Activated naive CD4-positive, alpha-beta T cell treated with anti-CD3 and anti-CD28 coated beads, Interleukin-2, amount 50 U/mL, for 24 hours (primary cell): Measurements from ENCODE around the gene MEIOB.
"Not testable (repeated sequence)": the region's sequence is repeated elsewhere in the genome, so short reads cannot be mapped to it uniquely, and the experiment has no call there.

Experiments
- H3K27ac Mint-ChIP-seq: one replicate; pipeline ENCODE4 v1.8.0; 2021; ENCODE audit warnings: mild to moderate bottlenecking, mixed read lengths
- H3K27me3 Mint-ChIP-seq: one replicate; pipeline ENCODE4 v1.8.0; 2021; ENCODE audit warnings: mixed read lengths
- H3K36me3 Mint-ChIP-seq: one replicate; pipeline ENCODE4 v1.8.0; 2021; ENCODE audit warnings: mixed read lengths
- H3K4me1 Mint-ChIP-seq: one replicate; pipeline ENCODE4 v1.8.0; 2021; ENCODE audit warnings: mixed read lengths
- H3K4me3 Mint-ChIP-seq: one replicate; pipeline ENCODE4 v1.8.0; 2021; ENCODE audit warnings: mild to moderate bottlenecking, mixed read lengths
- H3K9me3 Mint-ChIP-seq: one replicate; pipeline ENCODE4 v1.8.0; 2021; ENCODE audit warnings: mixed read lengths

MEIOB gene

GRCh38 chr16:1818204-1818872 lies 53.6 kb downstream of the MEIOB start:
- Mint-ChIP-seq H3K4me3 (no peak overlapping the region), H3K27me3 (no peaks in the 10 kb centered on the region), H3K36me3 (peaks cover 2% of the 10 kb centered on the region), H3K27ac (no peak overlapping the region), H3K9me3 (no peaks in the 10 kb centered on the region), H3K4me1 (peaks cover 3% of the 10 kb centered on the region)

- Mint-ChIP-seq H3K36me3 (peaks cover 2% of the 10 kb centered on the region), H3K27me3 (no peaks in the 10 kb centered on the region), H3K4me3 (no peak overlapping the region), H3K4me1 (peaks cover 7% of the 10 kb centered on the region), H3K27ac (no peak overlapping the region), H3K9me3 (no peaks in the 10 kb centered on the region)
Measured at GRCh38 chr16:1817716-1818115, 54.2 kb downstream of the MEIOB start.

GRCh38 chr16:1817276-1817589 lies 54.7 kb downstream of the MEIOB start:
- no peaks in the 10 kb centered on the region for H3K27me3 Mint-ChIP-seq
- H3K4me1 Mint-ChIP-seq, result peaks cover 7% of the 10 kb centered on the region
- no peaks in the 10 kb centered on the region for H3K9me3 Mint-ChIP-seq
- no peak overlapping the region for H3K27ac Mint-ChIP-seq
- no peak overlapping the region for H3K4me3 Mint-ChIP-seq
- H3K36me3 Mint-ChIP-seq, result peaks cover 2% of the 10 kb centered on the region

GRCh38 chr16:1816396-1817275 lies 55.3 kb downstream of the MEIOB start:
- Mint-ChIP-seq H3K36me3 (peaks cover 2% of the 10 kb centered on the region), H3K4me1 (peaks cover 7% of the 10 kb centered on the region), H3K9me3 (no peaks in the 10 kb centered on the region), H3K27ac (no peak overlapping the region), H3K4me3 (no peak overlapping the region), H3K27me3 (no peaks in the 10 kb centered on the region)

- Mint-ChIP-seq H3K4me1 (peaks cover 7% of the 10 kb centered on the region), H3K27me3 (no peaks in the 10 kb centered on the region), H3K27ac (no peak overlapping the region), H3K36me3 (peaks cover 2% of the 10 kb centered on the region), H3K4me3 (no peak overlapping the region), H3K9me3 (no peaks in the 10 kb centered on the region)
Measured at GRCh38 chr16:1815461-1815860, 56.5 kb downstream of the MEIOB start.

- H3K27me3 Mint-ChIP-seq, result no peaks in the 10 kb centered on the region
- H3K4me1 Mint-ChIP-seq, result peaks cover 7% of the 10 kb centered on the region
- H3K36me3 Mint-ChIP-seq, result peaks cover 2% of the 10 kb centered on the region
- no peak overlapping the region for H3K27ac Mint-ChIP-seq
- no peak overlapping the region for H3K4me3 Mint-ChIP-seq
- H3K9me3 Mint-ChIP-seq, result no peaks in the 10 kb centered on the region
Measured at GRCh38 chr16:1812732-1813163, 59.2 kb downstream of the MEIOB start.

- Mint-ChIP-seq H3K36me3 (peaks cover 4% of the 10 kb centered on the region), H3K4me1 (peaks cover 7% of the 10 kb centered on the region), H3K4me3 (no peak overlapping the region), H3K27me3 (no peaks in the 10 kb centered on the region), H3K9me3 (no peaks in the 10 kb centered on the region), H3K27ac (no peak overlapping the region)
Measured at GRCh38 chr16:1810536-1810935, 61.4 kb downstream of the MEIOB start.

- Mint-ChIP-seq H3K4me1 (peaks cover 7% of the 10 kb centered on the region), H3K36me3 (peaks cover 4% of the 10 kb centered on the region), H3K9me3 (no peaks in the 10 kb centered on the region), H3K27me3 (no peaks in the 10 kb centered on the region), H3K27ac (no peak overlapping the region), H3K4me3 (no peak overlapping the region)
Measured at GRCh38 chr16:1810106-1810505, 61.9 kb downstream of the MEIOB start.

- H3K9me3 Mint-ChIP-seq, result no peaks in the 10 kb centered on the region
- peaks cover 7% of the 10 kb centered on the region for H3K4me1 Mint-ChIP-seq
- H3K27ac Mint-ChIP-seq, result no peak overlapping the region
- H3K36me3 Mint-ChIP-seq, result peaks cover 4% of the 10 kb centered on the region
- H3K4me3 Mint-ChIP-seq, result no peak overlapping the region
- no peaks in the 10 kb centered on the region for H3K27me3 Mint-ChIP-seq
Measured at GRCh38 chr16:1809281-1809801, 62.6 kb downstream of the MEIOB start.

GRCh38 chr16:1808691-1809090 lies 63.3 kb downstream of the MEIOB start:
- no peak overlapping the region for H3K27ac Mint-ChIP-seq
- H3K36me3 Mint-ChIP-seq, result peaks cover 4% of the 10 kb centered on the region
- H3K9me3 Mint-ChIP-seq, result no peaks in the 10 kb centered on the region
- H3K4me1 Mint-ChIP-seq, result peaks cover 7% of the 10 kb centered on the region
- no peak overlapping the region for H3K4me3 Mint-ChIP-seq
- H3K27me3 Mint-ChIP-seq, result no peaks in the 10 kb centered on the region

GRCh38 chr16:1807626-1808025 lies 64.3 kb downstream of the MEIOB start:
- H3K36me3 Mint-ChIP-seq, result peaks cover 4% of the 10 kb centered on the region
- no peak overlapping the region for H3K27ac Mint-ChIP-seq
- H3K4me1 Mint-ChIP-seq, result no peaks in the 10 kb centered on the region
- H3K27me3 Mint-ChIP-seq, result no peaks in the 10 kb centered on the region
- H3K9me3 Mint-ChIP-seq, result no peaks in the 10 kb centered on the region
- H3K4me3 Mint-ChIP-seq, result no peak overlapping the region

- H3K9me3 Mint-ChIP-seq, result no peaks in the 10 kb centered on the region
- H3K4me1 Mint-ChIP-seq, result no peaks in the 10 kb centered on the region
- H3K27me3 Mint-ChIP-seq, result no peaks in the 10 kb centered on the region
- no peak overlapping the region for H3K4me3 Mint-ChIP-seq
- H3K36me3 Mint-ChIP-seq, result peaks cover 2% of the 10 kb centered on the region
- no peak overlapping the region for H3K27ac Mint-ChIP-seq
Measured at GRCh38 chr16:1800701-1801100, 71.3 kb downstream of the MEIOB start.

- H3K27me3 Mint-ChIP-seq, H3K9me3 Mint-ChIP-seq, H3K27ac Mint-ChIP-seq, H3K4me1 Mint-ChIP-seq, H3K36me3 Mint-ChIP-seq, H3K4me3 Mint-ChIP-seq: not testable (repeated sequence)
Measured at GRCh38 chr16:1799263-1799662, 72.7 kb downstream of the MEIOB start.

- no peaks in the 10 kb centered on the region for H3K4me1 Mint-ChIP-seq
- H3K27ac Mint-ChIP-seq, result no peak overlapping the region
- H3K4me3 Mint-ChIP-seq, result no peak overlapping the region
- H3K27me3 Mint-ChIP-seq, result no peaks in the 10 kb centered on the region
- no peaks in the 10 kb centered on the region for H3K9me3 Mint-ChIP-seq
- no peaks in the 10 kb centered on the region for H3K36me3 Mint-ChIP-seq
Measured at GRCh38 chr16:1794908-1795666, 76.9 kb downstream of the MEIOB start.

- no peaks in the 10 kb centered on the region for H3K36me3 Mint-ChIP-seq
- no peak overlapping the region for H3K27ac Mint-ChIP-seq
- no peaks in the 10 kb centered on the region for H3K9me3 Mint-ChIP-seq
- H3K4me3 Mint-ChIP-seq, result no peak overlapping the region
- H3K27me3 Mint-ChIP-seq, result no peaks in the 10 kb centered on the region
- no peaks in the 10 kb centered on the region for H3K4me1 Mint-ChIP-seq
Measured at GRCh38 chr16:1794221-1794871, 77.6 kb downstream of the MEIOB start.
